Stomach (tissue), 9 donors: Measurements from ENCODE around the gene ERG. TPM values are rescaled to one million over a fixed set of nuclear protein-coding genes. Genes with fewer than 3 reads are reported as not detected.

Source experiments
- DNase-seq, 2 donors: peaks; one replicate each; pipeline versions ENCODE4 v3.0.0 to v3.0.0-alpha.2; 2013 to 2019
- H3K27ac ChIP-seq, 5 donors: fragments of 200-600 bp in 4 of 5; sonication (generic) in 4 of 5; one replicate each; pipeline ENCODE4 v1.5.1; 2013 to 2019; ENCODE audit warnings: mild to moderate bottlenecking in 1 of 5, moderate library complexity in 1 of 5
- H3K27me3 ChIP-seq, 3 donors: fragments of 200-600 bp; sonication (generic); one replicate each; pipeline ENCODE4 v1.5.1; 2017 to 2019; ENCODE audit warnings: mixed run types in 1 of 3
- H3K36me3 ChIP-seq, 4 donors: fragments of 200-600 bp; sonication (generic); 1 replicate in 3 of 4; 2 replicates in 1 of 4; pipeline ENCODE4 v1.5.1; 2016 to 2019
- H3K4me1 ChIP-seq, 4 donors: fragments of 200-600 bp; sonication (generic); one replicate each; pipeline ENCODE4 v1.5.1; 2016 to 2019
- H3K4me3 ChIP-seq, 4 donors: fragments of 200-600 bp; sonication (generic) in 3 of 4; one replicate each; pipeline ENCODE4 v1.5.1; 2016 to 2019; ENCODE audit warnings: mild to moderate bottlenecking in 1 of 4
- H3K9me3 ChIP-seq, 4 donors: fragments of 200-600 bp; sonication (generic); one replicate each; pipeline ENCODE4 v1.5.1; 2016 to 2019
- CTCF ChIP-seq, 7 experiments: fragments of 450-650 bp in 4 of 7; fragments of 200-600 bp in 3 of 7; sonication (generic) in 3 of 7; IDR thresholded peaks; one replicate each; pipeline ENCODE4 v1.5.1; 2016 to 2019; ENCODE audit warnings: antibody characterized with exemption in 7 of 7, control low read depth in 2 of 7, mild to moderate bottlenecking in 1 of 7
- EP300 ChIP-seq: sonication (generic); formaldehyde crosslinking; IDR thresholded peaks from one replicate; pipeline ENCODE4 v1.6.1; 2017; ENCODE audit warnings: antibody characterized with exemption
- POLR2A ChIP-seq, 4 donors: fragments of 450-650 bp; IDR thresholded peaks; one replicate each; pipeline ENCODE4 v1.6.1; 2016; ENCODE audit warnings: antibody characterized with exemption in 4 of 4, control low read depth in 2 of 4, mild to moderate bottlenecking in 1 of 4, moderate library complexity in 1 of 4
- POLR2AphosphoS5 ChIP-seq, 3 donors: sonication (generic); formaldehyde crosslinking; IDR thresholded peaks; one replicate each; pipeline ENCODE4 v1.6.1; 2016; ENCODE audit warnings: antibody characterized with exemption in 3 of 3
- WGBS, 5 donors: extraction: QIAGEN DNeasy Blood & Tissue Kit in 3 of 5; methylation state at CpG; one replicate each; pipeline versions ENCODE4 v1.1.5 to v1.1.7; 2013 to 2018; 5-methylcytosine and 5-hydroxymethylcytosine counted together
- intact Hi-C: fragments of 100-400 bp; cut with DNase I; formaldehyde crosslinking; loops from one replicate; pipeline ENCODE4 v1.15.1; 2023; ENCODE audit warnings: low total_unique reads
- polyA plus RNA-seq, 3 donors: library from polyadenylated mRNA; stranded (reverse); fragments of 200-250 nt; gene quantifications; one replicate each; pipeline ENCODE4 v1.2.3, GENCODE V29; 2013
- total RNA-seq, 5 donors: library from RNA; depleted of rRNA; stranded (reverse); fragments of >200 nt; gene quantifications; one replicate each; pipeline versions ENCODE4 v1.1.0 to v1.2.3, GENCODE V29; 2014 to 2016
- donor health status: healthy with polysubstance abuse.
- donor health status: Bipolar disorder and iron deficiency.
- donor health status: healthy.

The ERG gene
- total and polyA plus RNA-seq, 8 donors: 0.58 to 14.5 (median 5.4) TPM; not detected in 1

GRCh38 chr21:38380481-38381137, 117.7 kb downstream of the ERG start:
- peaks cover 0 to 13% (median 0%) of the 10 kb centered on the region in 4 donors for H3K4me1 ChIP-seq
- no peaks in the 10 kb centered on the region for H3K36me3 ChIP-seq
- TF ChIP-seq CTCF (IDR thresholded peaks at IDR 0.05) (no peak), POLR2A (IDR thresholded peaks at IDR 0.05) (no peak), EP300 (no peak), POLR2AphosphoS5 (IDR thresholded peaks at IDR 0.05) (no peak)
- peaks cover 0 to 17% (median 0%) of the 10 kb centered on the region in 3 donors for H3K27me3 ChIP-seq
- no peak overlapping the region for H3K4me3 ChIP-seq
- WGBS, 5 donors: 36 to 63% (median 40%) methylated on average over 5 of the region's 5 CpGs
- DNase-seq: no peak
- H3K9me3 ChIP-seq: no peaks in the 10 kb centered on the region
- H3K27ac ChIP-seq: no peak overlapping the region
- intact Hi-C loops: no loop called here

GRCh38 chr21:38379147-38379546, 119.1 kb downstream of the ERG start:
- no peaks in the 10 kb centered on the region for H3K36me3 ChIP-seq
- peaks cover 0 to 3% (median 0%) of the 10 kb centered on the region in 4 donors for H3K4me1 ChIP-seq
- intact Hi-C loops: no loop called here
- DNase-seq: no peak
- H3K27me3 ChIP-seq: peaks cover 0 to 15% (median 0%) of the 10 kb centered on the region in 3 donors
- no peak overlapping the region for H3K4me3 ChIP-seq
- 64 to 88% (median 83%) methylated on average over 3 of the region's 3 CpGs for WGBS, 5 donors
- H3K9me3 ChIP-seq: peaks cover 0 to 4% (median 0%) of the 10 kb centered on the region in 4 donors
- no peak overlapping the region for H3K27ac ChIP-seq
- TF ChIP-seq CTCF (IDR thresholded peaks at IDR 0.05): no peak
- TF ChIP-seq POLR2AphosphoS5 (IDR thresholded peaks at IDR 0.05): no peak
- TF ChIP-seq EP300: no peak
- TF ChIP-seq POLR2A (IDR thresholded peaks at IDR 0.05): no peak

- 61 to 75% (median 68%) methylated on average over 5 of the region's 5 CpGs for WGBS, 5 donors
- Histone ChIP-seq H3K4me1 (no peaks in the 10 kb centered on the region), H3K4me3 (no peak overlapping the region), H3K27ac (no peak overlapping the region), H3K36me3 (no peaks in the 10 kb centered on the region), H3K9me3 (peaks cover 0 to 7% (median 3%) of the 10 kb centered on the region in 4 donors), H3K27me3 (peaks cover 0 to 4% (median 0%) of the 10 kb centered on the region in 3 donors)
- intact Hi-C loops: no loop called here
- TF ChIP-seq EP300 (no peak), CTCF (IDR thresholded peaks at IDR 0.05) (no peak), POLR2AphosphoS5 (IDR thresholded peaks at IDR 0.05) (no peak), POLR2A (IDR thresholded peaks at IDR 0.05) (no peak)
- DNase-seq: no peak
These were observed 120.8 kb downstream of the ERG start for GRCh38 chr21:38377165-38378088.

- no peak overlapping the region for H3K27ac ChIP-seq
- H3K36me3 ChIP-seq: no peaks in the 10 kb centered on the region
- TF ChIP-seq POLR2AphosphoS5 (IDR thresholded peaks at IDR 0.05): no peak
- intact Hi-C loops: no loop called here
- no peaks in the 10 kb centered on the region for H3K4me1 ChIP-seq
- H3K27me3 ChIP-seq: peaks cover 0 to 4% (median 0%) of the 10 kb centered on the region in 3 donors
- peaks cover 0 to 7% (median 3%) of the 10 kb centered on the region in 4 donors for H3K9me3 ChIP-seq
- DNase-seq: no peak
- peak overlapping the region in 2 of 4 donors; percentile 15 to 20 for H3K4me3 ChIP-seq
- WGBS, 5 donors: 60 to 82% (median 71%) methylated on average over 12 of the region's 12 CpGs
These were observed 121.6 kb downstream of the ERG start for GRCh38 chr21:38376693-38377092.
